IMR-90 (cell line): ENCODE data around the gene GOLGA1.

Experiments
- BHLHE40 ChIP-seq: fragments of 150-350 bp; IDR thresholded peaks from 2 replicates; pipeline ENCODE4 v1.6.1; 2016; ENCODE audit warnings: mild to moderate bottlenecking, low read depth, low read length
- CHD1 ChIP-seq: IDR thresholded peaks from 2 replicates; pipeline ENCODE4 v1.6.1; 2012; ENCODE audit warnings: low read depth, low read length, improper control_type of control experiment
- CTCF ChIP-seq: conservative IDR thresholded peaks from 2 replicates; pipeline ENCODE4 v1.5.1; 2012; ENCODE audit warnings: mild to moderate bottlenecking, low read depth, low read length, improper control_type of control experiment
- MAFK ChIP-seq: IDR thresholded peaks from 2 replicates; pipeline ENCODE4 v1.6.1; 2012; ENCODE audit warnings: low read depth, low read length, improper control_type of control experiment
- POLR2A ChIP-seq: IDR thresholded peaks from 2 replicates; pipeline ENCODE4 v1.6.1; 2012; ENCODE audit warnings: mild to moderate bottlenecking, low read depth, low read length
- RAD21 ChIP-seq: IDR thresholded peaks from 2 replicates; pipeline ENCODE4 v1.6.1; 2012; ENCODE audit warnings: low read length, improper control_type of control experiment
- RCOR1 ChIP-seq: IDR thresholded peaks from 2 replicates; pipeline ENCODE4 v1.6.1; 2012; ENCODE audit warnings: mild to moderate bottlenecking, low read length, improper control_type of control experiment; ENCODE audit not compliant: insufficient replicate concordance
- SMC3 ChIP-seq: fragments of 150-350 bp; IDR thresholded peaks from 2 replicates; pipeline ENCODE4 v1.6.1; 2016; ENCODE audit warnings: low read depth, mild to moderate bottlenecking, antibody characterized with exemption, low read length, moderate library complexity
- TF ChIP-seq, protein P1 (sequence below): fragments of 150-350 bp; IDR thresholded peaks from 2 replicates; pipeline ENCODE4 v1.6.1; 2016; ENCODE audit warnings: low read depth, mild to moderate bottlenecking, low read length, moderate library complexity, borderline replicate concordance

DNA sequence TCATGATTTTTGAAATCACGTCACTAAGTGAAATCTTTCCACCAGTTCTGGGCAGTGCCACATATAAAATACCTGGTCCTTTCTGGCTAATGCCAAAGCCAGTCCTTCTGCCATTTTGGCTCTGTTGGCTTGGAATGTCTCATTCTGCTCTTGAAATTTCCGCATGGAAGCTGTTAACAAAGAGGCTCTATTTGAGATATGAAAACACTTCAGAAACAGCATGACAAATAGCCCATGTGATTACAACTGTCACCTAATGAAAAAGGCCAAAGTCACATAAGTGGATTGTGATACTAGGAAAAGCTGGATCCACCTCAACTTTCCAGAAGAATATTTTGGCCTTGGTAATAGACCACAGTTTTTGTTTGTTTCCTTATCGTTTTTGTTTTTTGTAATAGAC is 12.8 kb downstream of the GOLGA1 start:
- TF ChIP-seq CTCF: no peak
- TF ChIP-seq POLR2A: no peak
- TF ChIP-seq BHLHE40: no peak
- no peak for TF ChIP-seq SMC3
- TF ChIP-seq MAFK: no peak
- no peak for TF ChIP-seq RAD21
- no peak for TF ChIP-seq RCOR1
- no peak for TF ChIP-seq CHD1
- TF ChIP-seq, protein P1, sequence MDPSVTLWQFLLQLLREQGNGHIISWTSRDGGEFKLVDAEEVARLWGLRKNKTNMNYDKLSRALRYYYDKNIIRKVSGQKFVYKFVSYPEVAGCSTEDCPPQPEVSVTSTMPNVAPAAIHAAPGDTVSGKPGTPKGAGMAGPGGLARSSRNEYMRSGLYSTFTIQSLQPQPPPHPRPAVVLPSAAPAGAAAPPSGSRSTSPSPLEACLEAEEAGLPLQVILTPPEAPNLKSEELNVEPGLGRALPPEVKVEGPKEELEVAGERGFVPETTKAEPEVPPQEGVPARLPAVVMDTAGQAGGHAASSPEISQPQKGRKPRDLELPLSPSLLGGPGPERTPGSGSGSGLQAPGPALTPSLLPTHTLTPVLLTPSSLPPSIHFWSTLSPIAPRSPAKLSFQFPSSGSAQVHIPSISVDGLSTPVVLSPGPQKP: no peak
